GM10248 (cell line): Measurements from ENCODE around the gene PATJ.
"Not testable (repeated sequence)": the region's sequence is repeated elsewhere in the genome, so short reads cannot be mapped to it uniquely, and the experiment has no call there.

Experiments used
- CTCF ChIA-PET: fragments of 300-600 bp; sonication (Branson Sonifier 250); formaldehyde crosslinking; extraction: SDS; loops from one replicate; lab custom pipeline; 2021; ENCODE audit warnings: antibody characterized with exemption; lab: Yijun Ruan, JAX
- POLR2A ChIA-PET: fragments of 350-650 bp; sonication (Branson Sonifier 250); formaldehyde crosslinking; extraction: SDS; loops from one replicate; lab custom pipeline; 2020; ENCODE audit warnings: antibody characterized with exemption; lab: Yijun Ruan, JAX
- DNase-seq: peaks from one replicate; pipeline ENCODE4 v3.0.0; 2012; ENCODE audit errors: extremely low spot score
- TF ChIP-seq, protein P1 (sequence below): IDR thresholded peaks from 2 replicates; pipeline ENCODE4 v1.5.1; 2012; ENCODE audit warnings: mild to moderate bottlenecking, low read depth; ENCODE audit errors: extremely low read depth, missing control alignments, control extremely low read depth

Gene PATJ

DNA sequence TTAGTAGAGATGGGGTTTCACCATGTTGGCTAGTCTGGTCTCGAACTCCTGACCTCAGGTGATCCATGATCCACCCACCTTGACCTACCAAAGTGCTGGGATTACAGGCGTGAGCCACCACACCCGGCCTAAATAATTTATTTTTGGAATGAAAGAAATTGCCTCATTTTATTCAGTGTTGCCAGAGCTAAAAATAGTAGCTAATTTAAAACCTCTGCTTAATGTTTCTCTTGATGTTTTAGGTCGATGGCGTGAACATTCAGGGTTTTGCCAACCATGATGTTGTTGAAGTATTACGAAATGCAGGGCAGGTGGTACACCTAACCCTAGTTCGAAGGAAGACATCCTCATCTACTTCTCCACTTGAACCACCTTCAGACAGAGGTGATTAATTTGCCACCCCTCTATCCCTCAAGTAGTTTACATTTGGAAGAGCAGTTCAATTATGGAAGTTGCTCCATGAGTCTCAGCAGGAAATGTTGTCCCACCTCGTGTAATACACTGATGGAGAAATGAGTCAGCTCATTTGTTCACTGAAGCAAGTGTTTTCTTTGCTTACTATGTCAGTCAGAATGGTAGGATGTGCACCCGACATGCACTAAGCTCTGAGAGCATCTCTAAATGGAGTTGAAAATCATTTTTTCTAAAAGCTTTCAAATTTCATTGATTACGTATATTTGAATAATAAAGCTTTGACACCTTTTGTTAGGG lies 54.9 kb downstream of the PATJ start:
- ChIA-PET POLR2A (no interaction called here), CTCF (interaction anchor here (1.1 kb wide), 1 partner anchor 17 kb away, joined by 3 read pairs; no protein-coding TSS in a partner anchor)
- DNase-seq = no peak
- TF ChIP-seq, protein P1, sequence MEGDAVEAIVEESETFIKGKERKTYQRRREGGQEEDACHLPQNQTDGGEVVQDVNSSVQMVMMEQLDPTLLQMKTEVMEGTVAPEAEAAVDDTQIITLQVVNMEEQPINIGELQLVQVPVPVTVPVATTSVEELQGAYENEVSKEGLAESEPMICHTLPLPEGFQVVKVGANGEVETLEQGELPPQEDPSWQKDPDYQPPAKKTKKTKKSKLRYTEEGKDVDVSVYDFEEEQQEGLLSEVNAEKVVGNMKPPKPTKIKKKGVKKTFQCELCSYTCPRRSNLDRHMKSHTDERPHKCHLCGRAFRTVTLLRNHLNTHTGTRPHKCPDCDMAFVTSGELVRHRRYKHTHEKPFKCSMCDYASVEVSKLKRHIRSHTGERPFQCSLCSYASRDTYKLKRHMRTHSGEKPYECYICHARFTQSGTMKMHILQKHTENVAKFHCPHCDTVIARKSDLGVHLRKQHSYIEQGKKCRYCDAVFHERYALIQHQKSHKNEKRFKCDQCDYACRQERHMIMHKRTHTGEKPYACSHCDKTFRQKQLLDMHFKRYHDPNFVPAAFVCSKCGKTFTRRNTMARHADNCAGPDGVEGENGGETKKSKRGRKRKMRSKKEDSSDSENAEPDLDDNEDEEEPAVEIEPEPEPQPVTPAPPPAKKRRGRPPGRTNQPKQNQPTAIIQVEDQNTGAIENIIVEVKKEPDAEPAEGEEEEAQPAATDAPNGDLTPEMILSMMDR = no peak

DNA sequence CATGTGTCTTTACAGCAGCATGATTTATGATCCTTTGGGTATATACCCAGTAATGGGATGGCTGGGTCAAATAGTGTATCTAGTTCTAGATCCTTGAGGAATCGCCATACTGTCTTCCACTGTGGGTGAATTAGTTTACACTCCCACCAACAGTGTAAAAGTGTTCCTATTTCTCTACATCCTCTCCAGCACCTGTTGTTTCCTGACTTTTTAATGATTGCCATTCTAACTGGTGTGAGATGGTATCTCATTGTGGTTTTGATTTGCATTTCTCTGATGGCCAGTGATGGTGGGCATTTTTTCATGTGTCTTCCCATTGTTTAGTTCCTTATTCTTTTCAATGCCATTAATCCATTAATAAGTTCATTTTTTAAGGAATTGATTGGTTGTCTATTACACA lies 58.8 kb downstream of the PATJ start:
- DNase-seq, POLR2A ChIA-PET, CTCF ChIA-PET: not testable (repeated sequence)

DNA sequence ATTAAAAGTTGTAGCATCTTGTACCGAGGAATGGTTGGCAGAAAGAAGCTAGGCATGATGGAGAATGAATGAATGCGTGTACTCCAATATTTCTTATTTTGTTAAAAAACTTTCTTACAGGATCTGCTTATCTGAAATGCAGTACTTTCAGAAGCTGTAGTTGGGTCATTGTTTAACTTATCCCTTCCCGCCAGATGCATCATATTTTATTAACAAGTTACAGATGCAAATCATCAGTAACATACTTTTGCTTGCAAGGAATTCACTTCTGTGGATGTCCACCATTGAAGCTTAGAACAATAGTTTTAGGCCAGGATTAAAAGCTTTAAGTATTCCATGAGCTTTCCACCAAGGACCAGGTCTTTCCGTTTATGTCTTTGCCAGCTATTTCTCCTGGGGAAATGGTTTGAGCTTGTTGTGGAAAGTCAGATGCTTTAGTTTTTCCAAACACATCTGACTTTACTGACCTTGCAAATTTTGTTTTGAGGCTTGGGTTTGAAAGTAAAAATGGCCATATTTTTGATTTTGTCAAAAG lies 65.4 kb downstream of the PATJ start:
- ChIA-PET POLR2A (no interaction called here), CTCF (interaction anchor here (0.6 to 1.5 kb wide), 2 partner anchors 22 to 368 kb away, joined by 3 to 4 read pairs; no protein-coding TSS in a partner anchor)
- TF ChIP-seq, protein P1 = no peak
- DNase-seq = no peak

DNA sequence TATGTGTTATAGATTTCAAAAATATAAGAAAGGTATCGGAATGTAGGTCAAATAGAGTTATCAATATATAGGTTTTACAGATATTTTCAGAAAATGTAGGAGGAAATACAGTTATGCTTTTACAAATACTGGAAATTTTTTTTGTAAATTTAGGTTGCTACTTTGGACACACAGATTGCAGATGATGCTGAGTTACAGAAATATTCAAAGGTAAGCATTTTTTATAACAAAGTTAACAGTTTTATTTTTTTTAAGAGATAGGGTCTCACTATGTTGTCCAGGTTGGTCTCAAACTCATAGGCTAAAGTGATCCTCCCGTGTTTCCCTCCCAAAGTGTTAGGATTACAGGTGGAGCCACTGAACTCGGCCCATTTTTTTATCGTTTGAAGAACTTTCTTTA lies 66.0 kb downstream of the PATJ start:
- ChIA-PET CTCF (no interaction called here), POLR2A (no interaction called here)
- TF ChIP-seq, protein P1 = no peak

DNA sequence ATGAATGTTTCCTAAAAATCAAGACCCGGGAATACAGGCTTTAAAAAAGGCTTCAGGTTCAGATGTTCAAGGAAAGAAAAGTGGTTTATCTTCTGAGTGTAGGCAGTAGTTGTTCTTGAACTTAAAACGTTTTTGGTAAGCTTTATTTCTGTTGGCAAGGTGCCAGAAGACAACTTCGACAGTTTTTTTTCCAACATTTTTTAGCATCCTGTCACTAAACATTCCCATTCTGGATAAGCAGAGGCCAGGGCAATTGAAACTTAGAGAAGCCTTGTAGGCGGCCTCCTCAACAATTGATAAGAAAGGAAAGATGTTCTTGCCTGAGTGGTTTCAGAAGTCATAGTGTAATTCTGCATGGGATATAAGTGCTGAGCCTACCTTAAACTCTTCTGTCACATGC lies 66.7 kb downstream of the PATJ start:
- TF ChIP-seq, protein P1 = no peak
- CTCF ChIA-PET = no interaction called here
- POLR2A ChIA-PET = no interaction called here
- DNase-seq = no peak

More for the DNA sequence above, 66.0 kb downstream of the PATJ start:
- DNase-seq = no peak

DNA sequence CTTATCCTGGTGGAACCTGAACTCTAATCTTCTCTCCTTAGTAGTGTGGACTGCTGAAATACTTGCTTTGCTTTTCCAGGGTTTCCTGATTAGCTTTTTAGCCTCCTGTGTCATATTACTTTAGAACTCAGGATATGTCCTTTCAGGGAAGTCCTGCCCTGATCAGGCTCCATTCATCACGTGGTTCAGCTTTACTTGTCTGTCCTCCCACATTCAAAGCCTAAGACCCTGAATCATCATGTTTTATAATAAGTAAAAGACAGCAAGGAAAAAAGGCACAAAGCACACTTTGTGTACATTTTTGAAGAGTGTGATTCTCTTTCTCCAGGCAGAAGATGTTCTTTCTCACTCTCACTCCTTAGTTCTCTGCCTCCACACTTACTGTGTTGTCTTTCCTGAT lies 70.6 kb downstream of the PATJ start:
- ChIA-PET POLR2A (no interaction called here), CTCF (no interaction called here)
- TF ChIP-seq, protein P1 = no peak
- DNase-seq = no peak

DNA sequence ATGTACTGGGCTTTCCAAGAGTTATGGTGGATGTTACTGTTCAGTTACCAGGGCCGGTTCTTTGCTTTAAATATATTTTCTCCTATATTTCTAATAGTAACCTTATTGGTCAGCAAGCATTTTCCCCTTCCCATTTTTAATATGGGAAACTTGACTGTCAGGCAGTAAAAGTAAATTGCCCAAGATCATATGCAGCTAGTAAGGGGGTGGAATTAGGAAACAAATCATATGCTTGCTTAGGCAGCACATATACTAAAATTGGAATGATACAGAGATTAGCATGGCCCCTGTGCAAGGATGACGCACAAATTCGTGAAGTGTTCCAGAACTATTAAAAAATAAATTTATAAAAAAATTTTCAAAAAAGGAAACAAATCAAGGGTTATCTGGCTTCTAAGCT lies 73.9 kb downstream of the PATJ start:
- TF ChIP-seq, protein P1 = no peak
- ChIA-PET CTCF (no interaction called here), POLR2A (no interaction called here)
- no peak for DNase-seq
